ENCODE results near the gene MRPL3. TPM values are rescaled to one million over a fixed set of nuclear protein-coding genes. Genes with fewer than 3 reads are reported as not detected.
A peak's percentile ranks its signal among the peaks of the same experiment; 100 is the strongest.

Gene MRPL3
- total and polyA plus RNA-seq, 2 experiments from 2014 or later = 159 to 185 TPM

DNA sequence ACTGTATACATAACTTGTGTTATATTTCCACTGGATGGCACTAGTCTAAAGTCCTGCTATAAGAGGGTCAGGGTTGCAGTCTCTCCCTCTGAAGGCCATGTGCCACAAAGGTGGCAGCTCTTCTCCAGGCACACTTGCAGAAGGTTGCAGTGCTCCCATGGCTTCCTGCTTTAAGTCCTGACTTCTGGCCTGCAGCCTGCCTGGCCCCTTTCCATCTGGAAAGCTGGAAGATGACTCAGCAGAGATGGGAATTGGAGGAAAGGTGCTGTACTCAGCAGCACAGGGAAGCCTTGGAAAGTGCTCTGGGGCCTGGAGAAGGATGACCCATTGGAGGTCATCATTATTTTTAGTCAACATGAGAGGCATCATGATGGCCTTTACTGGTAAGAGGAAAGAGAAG lies 40.9 kb upstream of the MRPL3 start:
- Mint-ChIP-seq H3K4me1 (no peaks in the 10 kb centered on the region), H3K27ac (no peak overlapping the region), H3K9me3 (no peaks in the 10 kb centered on the region), H3K36me3 (ENCODE audit: low read depth) (no peaks in the 10 kb centered on the region), H3K27me3 (ENCODE audit: insufficient read depth, low read depth, poor library complexity) (no peaks in the 10 kb centered on the region), H3K4me3 (no peak overlapping the region)
- ATAC-seq = no peak
- Histone ChIP-seq H2AFZ (0 out of 2 replicates have a peak overlapping the region, but pooled peaks have one; percentile 40), H3K4me3 (no peak overlapping the region), H4K20me1 (replicated peaks; ENCODE audit: insufficient read depth) (no peaks in the 10 kb centered on the region), H3K4me2 (no peak overlapping the region), H3F3A (replicated peaks; ENCODE audit: low read depth) (no peaks in the 10 kb centered on the region), H3K27ac (ENCODE audit: low read depth) (no peak overlapping the region), H3K36me3 (ENCODE audit: insufficient read depth) (no peaks in the 10 kb centered on the region; the same call in 1 of the 2 replicates), H3K4me1 (ENCODE audit: insufficient read depth) (no peaks in the 10 kb centered on the region), H3K9me2 (ENCODE audit: insufficient read depth) (peaks cover 6% of the 10 kb centered on the region; the same call in 1 of the 2 replicates), H3K27me3 (ENCODE audit: insufficient read depth) (no peaks in the 10 kb centered on the region), H3K79me2 (replicated peaks; ENCODE audit: insufficient read depth) (no peaks in the 10 kb centered on the region)
- TF ChIP-seq CREB1 (CRISPR knock-in tag; IDR thresholded peaks at IDR 0.05; ENCODE audit: low read depth) (no peak), JUNB (IDR thresholded peaks at IDR 0.05; ENCODE audit: unreplicated experiment) (no peak), ZNF114 (CRISPR knock-in tag; IDR thresholded peaks at IDR 0.05) (no peak), ZNF331 (CRISPR knock-in tag; IDR thresholded peaks at IDR 0.05; ENCODE audit: low read depth) (no peak), NANOG (IDR thresholded peaks at IDR 0.05; ENCODE audit: borderline replicate concordance) (no peak)
- TF ChIP-seq, protein P1, sequence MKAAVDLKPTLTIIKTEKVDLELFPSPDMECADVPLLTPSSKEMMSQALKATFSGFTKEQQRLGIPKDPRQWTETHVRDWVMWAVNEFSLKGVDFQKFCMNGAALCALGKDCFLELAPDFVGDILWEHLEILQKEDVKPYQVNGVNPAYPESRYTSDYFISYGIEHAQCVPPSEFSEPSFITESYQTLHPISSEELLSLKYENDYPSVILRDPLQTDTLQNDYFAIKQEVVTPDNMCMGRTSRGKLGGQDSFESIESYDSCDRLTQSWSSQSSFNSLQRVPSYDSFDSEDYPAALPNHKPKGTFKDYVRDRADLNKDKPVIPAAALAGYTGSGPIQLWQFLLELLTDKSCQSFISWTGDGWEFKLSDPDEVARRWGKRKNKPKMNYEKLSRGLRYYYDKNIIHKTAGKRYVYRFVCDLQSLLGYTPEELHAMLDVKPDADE (IDR thresholded peaks at IDR 0.05) = no peak
- TF ChIP-seq, protein P2, sequence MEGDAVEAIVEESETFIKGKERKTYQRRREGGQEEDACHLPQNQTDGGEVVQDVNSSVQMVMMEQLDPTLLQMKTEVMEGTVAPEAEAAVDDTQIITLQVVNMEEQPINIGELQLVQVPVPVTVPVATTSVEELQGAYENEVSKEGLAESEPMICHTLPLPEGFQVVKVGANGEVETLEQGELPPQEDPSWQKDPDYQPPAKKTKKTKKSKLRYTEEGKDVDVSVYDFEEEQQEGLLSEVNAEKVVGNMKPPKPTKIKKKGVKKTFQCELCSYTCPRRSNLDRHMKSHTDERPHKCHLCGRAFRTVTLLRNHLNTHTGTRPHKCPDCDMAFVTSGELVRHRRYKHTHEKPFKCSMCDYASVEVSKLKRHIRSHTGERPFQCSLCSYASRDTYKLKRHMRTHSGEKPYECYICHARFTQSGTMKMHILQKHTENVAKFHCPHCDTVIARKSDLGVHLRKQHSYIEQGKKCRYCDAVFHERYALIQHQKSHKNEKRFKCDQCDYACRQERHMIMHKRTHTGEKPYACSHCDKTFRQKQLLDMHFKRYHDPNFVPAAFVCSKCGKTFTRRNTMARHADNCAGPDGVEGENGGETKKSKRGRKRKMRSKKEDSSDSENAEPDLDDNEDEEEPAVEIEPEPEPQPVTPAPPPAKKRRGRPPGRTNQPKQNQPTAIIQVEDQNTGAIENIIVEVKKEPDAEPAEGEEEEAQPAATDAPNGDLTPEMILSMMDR (conservative IDR thresholded peaks at IDR 0.05; ENCODE audit: low read depth in 2 of 2) = no peak
- no peak for DNase-seq (ENCODE audit: low spot score)

DNA sequence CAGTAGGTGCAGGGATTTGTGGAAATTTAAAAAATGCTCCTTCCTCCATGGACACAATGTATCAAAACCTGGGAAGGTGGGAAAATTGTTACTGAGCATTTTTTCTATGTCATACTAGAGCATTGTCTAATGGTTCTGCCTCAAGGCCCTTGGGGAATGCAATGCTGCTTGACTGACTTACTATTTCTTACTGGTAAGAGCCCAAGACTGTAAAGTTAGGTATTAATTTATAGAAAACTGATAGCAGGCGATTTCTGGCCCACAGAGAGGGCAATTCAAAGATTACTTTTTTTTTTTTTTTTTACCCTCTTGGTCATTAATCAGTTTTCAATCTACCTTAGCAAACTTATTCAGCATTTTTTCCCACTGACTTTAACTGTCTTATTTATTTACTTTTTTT lies 38.5 kb upstream of the MRPL3 start:
- Histone ChIP-seq H3K4me2 (no peak overlapping the region), H3F3A (replicated peaks; ENCODE audit: low read depth) (no peaks in the 10 kb centered on the region), H3K4me1 (ENCODE audit: insufficient read depth) (no peaks in the 10 kb centered on the region), H3K36me3 (ENCODE audit: insufficient read depth) (no peaks in the 10 kb centered on the region; the same call in 1 of the 2 replicates), H3K27ac (ENCODE audit: low read depth) (no peak overlapping the region), H4K20me1 (replicated peaks; ENCODE audit: insufficient read depth) (no peaks in the 10 kb centered on the region), H3K27me3 (ENCODE audit: insufficient read depth) (no peaks in the 10 kb centered on the region), H2AFZ (no peak overlapping the region), H3K9me2 (ENCODE audit: insufficient read depth) (peaks cover 9% of the 10 kb centered on the region; the same call in 1 of the 2 replicates), H3K4me3 (no peak overlapping the region), H3K79me2 (replicated peaks; ENCODE audit: insufficient read depth) (no peaks in the 10 kb centered on the region)
- no peaks in the 10 kb centered on the region for H3K36me3 Mint-ChIP-seq (ENCODE audit: low read depth)
- ATAC-seq = no peak
- DNase-seq (ENCODE audit: low spot score) = no peak
- no peak overlapping the region for H3K4me3 Mint-ChIP-seq
- no peaks in the 10 kb centered on the region for H3K27me3 Mint-ChIP-seq (ENCODE audit: insufficient read depth, low read depth, poor library complexity)
- no peak overlapping the region for H3K27ac Mint-ChIP-seq
- no peaks in the 10 kb centered on the region for H3K9me3 Mint-ChIP-seq
- peaks cover 2% of the 10 kb centered on the region; the same call in 1 of the 3 replicates for H3K4me1 Mint-ChIP-seq
- TF ChIP-seq ZNF331 (CRISPR knock-in tag; IDR thresholded peaks at IDR 0.05; ENCODE audit: low read depth) = no peak
- no peak for TF ChIP-seq ZNF114 (CRISPR knock-in tag; IDR thresholded peaks at IDR 0.05)
- TF ChIP-seq EZH2 (IDR thresholded peaks at IDR 0.05; ENCODE audit: low read depth, unreplicated experiment) = no peak
- TF ChIP-seq ZNF462 (CRISPR knock-in tag; IDR thresholded peaks at IDR 0.05) = no peak
- no peak for TF ChIP-seq NANOG (IDR thresholded peaks at IDR 0.05; ENCODE audit: borderline replicate concordance)
- no peak for TF ChIP-seq JUNB (IDR thresholded peaks at IDR 0.05; ENCODE audit: unreplicated experiment)
- TF ChIP-seq, protein P1 (IDR thresholded peaks at IDR 0.05) = no peak
